Activated CD4-positive, CD25-positive, alpha-beta regulatory T cell (primary cell): ENCODE results near the gene TSPYL4.

Source experiments
- DNase-seq, 4 experiments: peaks; one replicate each; lab custom pipeline; 2025; lab: John Stamatoyannopoulos, UW

TSPYL4 gene

GRCh38 chr6:116271149-116271708, 17.4 kb upstream of the TSPYL4 start:
- no peak for DNase-seq

DNA sequence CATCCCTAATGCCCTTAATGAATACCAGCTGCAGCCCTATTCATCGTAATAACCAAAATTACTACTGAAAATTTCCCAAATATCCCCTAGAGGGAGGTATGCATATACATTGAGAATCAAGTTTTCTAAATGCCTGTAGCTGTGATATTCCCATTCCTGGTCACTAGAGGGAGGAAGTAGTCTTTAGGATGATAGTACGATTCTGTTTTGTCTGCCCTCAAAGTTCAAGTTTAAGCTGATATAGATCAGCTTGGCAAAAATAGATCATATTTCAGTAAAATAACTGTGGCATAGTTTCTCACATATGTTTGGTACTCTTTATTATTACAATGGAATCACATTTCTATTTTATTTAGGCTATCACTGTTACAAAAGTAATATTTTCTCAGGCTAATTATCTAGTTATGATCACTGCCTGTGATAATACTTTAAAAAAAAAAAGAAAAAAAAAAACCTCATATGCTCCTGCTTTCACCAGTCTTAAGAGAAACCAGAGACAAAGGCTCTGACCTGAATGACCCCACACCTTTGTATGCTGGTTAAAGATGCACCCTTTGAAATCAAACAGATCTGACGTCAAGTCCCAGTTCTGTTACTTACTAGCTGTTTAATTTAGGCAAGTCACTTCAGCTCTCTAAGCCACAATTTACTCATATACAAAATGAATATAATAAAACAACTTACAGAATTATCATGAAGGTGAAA, 14.9 kb upstream of the TSPYL4 start:
- no peak for DNase-seq

GRCh38 chr6:116267836-116268588, 14.1 kb upstream of the TSPYL4 start:
- DNase-seq: no peak

- no peak for DNase-seq
These were observed 12.9 kb upstream of the TSPYL4 start for GRCh38 chr6:116266803-116267202.

GRCh38 chr6:116265041-116265829, 11.4 kb upstream of the TSPYL4 start:
- no peak for DNase-seq

DNA sequence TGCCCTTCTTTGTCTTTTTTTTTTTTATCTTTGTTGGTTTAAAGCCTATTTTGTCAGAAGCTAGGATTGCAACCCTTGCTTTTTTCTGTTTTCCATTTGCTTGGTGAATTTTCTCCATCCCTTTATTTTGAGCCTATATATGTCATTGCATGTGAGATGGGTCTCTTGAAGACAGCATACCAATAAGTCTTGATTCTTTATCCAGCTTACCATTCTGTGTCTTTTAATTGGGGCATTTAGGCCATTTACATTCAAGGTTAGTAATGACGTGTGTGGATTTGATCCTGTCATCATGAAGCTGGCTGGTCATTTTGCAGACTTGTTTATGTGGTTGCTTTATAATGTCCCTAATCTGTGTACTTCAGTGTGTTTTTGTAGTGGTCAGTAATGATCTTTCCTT, 9.5 kb upstream of the TSPYL4 start:
- DNase-seq: no peak

DNA sequence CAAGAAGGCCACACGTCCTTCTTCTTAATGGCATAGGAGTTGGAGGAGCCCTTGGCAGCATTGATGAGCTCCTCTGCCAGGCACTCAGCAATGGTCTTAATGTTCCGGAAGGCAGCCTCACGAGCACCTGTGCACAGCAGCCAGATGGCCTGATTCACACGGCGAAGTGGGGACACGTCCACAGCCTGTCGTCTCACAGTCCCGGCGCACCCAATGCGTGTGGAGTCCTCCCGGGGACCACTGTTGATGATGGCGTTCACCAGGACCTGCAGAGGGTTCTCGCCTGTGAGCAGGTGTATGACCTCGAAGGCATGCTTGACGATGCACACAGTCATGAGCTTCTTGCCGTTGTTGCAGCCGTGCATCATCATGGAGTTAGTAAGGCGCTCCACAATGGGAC, 4.6 kb upstream of the TSPYL4 start:
- no peak for DNase-seq

GRCh38 chr6:116256694-116257093, 2.8 kb upstream of the TSPYL4 start:
- no peak for DNase-seq

- DNase-seq: no peak
These were observed 1.4 kb upstream of the TSPYL4 start for GRCh38 chr6:116255246-116255800.

DNA sequence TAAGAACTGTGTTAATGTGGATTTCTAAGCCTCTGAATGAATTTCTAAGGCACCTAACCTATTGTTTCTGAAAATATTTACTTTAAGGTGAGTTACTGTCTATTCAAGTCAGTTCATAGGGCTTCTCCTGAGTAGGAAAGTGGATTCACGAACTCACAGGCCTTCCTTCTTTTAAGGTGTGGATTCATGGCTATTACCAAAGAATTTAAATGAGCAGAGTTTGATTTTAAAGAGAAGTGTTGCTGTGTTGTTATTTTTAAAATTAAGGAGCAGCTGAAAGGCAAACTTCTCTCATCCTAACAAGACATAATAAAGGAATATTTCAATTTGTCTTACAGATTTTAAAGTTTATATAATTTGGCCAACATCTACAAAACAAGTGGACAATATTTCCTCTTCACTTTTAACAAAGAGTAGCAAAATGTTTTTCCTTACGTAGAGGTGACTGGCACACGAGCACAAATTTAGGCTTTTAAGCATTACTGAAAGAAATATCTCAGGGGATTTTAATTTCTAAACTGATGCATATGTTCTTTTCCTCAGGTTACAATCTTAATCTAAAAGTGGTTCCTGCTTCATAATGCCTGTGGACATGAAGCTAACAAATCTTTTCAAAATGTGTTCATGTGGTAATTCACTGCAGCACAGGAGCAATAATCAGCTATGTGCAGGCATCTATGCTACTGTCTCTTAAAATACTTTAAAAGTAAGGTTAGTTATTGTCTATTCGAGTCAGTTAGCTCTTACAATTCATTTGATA, 602 bp upstream of the TSPYL4 start:
- DNase-seq: no peak

- no peak for DNase-seq
These were observed 729 bp downstream of the TSPYL4 start for GRCh38 chr6:116253188-116253504.

GRCh38 chr6:116251568-116252384, 2.1 kb downstream of the TSPYL4 start:
- DNase-seq: no peak

GRCh38 chr6:116248577-116248976, 5.3 kb downstream of the TSPYL4 start:
- no peak for DNase-seq

DNA sequence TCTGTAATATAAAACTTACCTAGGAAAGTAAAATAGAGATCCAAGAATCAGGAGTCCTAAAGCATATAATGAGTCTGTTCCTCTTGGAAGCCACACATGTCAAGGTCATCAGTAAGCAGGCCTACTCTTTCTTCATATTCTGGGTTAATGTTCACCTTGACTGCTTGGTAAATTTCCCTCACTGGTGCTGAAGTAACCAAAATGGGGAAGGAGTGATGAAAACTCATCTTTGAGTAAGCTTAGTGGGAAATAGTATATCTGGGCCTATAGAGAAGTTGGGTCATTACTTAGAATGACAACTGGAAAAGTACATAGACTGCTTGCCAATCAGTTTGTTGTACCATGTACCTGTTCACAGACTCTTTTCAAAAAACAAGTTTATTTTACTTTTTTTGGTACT, 6.6 kb downstream of the TSPYL4 start:
- DNase-seq: no peak

DNA sequence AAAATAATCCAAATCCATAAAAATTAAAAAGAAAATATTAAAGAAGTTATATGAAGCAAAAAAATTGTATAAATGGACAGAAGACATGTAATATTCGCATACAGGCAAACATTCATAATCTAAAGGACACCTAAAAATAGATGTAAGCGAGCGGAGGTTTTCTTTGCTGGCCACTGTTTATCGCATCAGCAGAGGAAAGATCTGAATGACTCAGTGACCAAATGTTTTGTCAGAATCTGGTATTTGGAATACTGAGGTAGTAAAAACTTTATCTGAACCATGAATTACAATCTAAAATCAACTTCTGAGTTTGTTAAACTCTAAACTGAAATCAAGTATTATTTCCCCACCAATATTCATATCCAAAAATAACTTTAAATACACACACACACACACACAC, 7.8 kb downstream of the TSPYL4 start:
- no peak for DNase-seq

DNA sequence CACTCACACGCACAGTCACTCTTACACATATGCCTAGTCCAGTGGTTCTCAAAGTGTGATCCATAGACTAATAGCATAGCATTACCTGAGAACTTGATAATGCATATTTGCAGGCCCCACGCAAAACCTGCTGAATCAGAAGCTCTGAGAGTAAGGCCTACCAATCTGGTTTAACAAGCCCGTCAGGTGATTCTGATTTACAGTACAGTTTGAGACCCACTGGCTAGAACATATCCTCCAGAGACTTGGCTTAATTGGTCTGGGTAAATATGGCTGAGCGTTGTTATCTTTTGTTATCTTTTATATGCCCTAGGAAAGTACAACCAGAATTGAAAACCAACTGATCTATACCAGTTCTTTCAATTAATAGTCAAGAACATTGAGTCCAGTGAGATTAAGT, 9.6 kb downstream of the TSPYL4 start:
- no peak for DNase-seq

- DNase-seq: no peak
These were observed 14.0 kb downstream of the TSPYL4 start for GRCh38 chr6:116239856-116240255.

DNA sequence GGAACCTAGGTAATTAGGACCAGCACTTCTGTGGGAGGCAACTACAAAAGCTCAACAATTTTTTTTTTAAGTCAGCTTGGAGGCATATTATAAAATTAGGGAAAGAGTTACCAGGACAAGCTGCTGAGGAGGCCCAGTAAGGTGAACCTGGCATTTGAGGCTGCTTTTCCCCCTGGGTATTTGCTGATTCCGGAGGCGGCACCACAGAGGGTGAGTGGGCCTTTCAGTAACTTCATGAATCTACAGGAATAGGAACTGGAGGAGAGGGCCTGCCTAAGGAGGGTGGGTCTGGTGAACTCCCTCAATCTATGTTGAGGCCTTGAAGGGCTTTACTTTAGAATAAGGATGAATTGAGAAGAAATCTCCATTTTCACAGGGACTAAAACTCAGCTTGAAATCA, 14.6 kb downstream of the TSPYL4 start:
- no peak for DNase-seq

GRCh38 chr6:116238083-116238482, 15.8 kb downstream of the TSPYL4 start:
- DNase-seq: no peak

- DNase-seq: no peak
These were observed 19.2 kb downstream of the TSPYL4 start for GRCh38 chr6:116234689-116235088.
